Breast epithelium (tissue), 4 donors: ENCODE results near the gene AGAP1. TPM values are rescaled to one million over a fixed set of nuclear protein-coding genes. Genes with fewer than 3 reads are reported as not detected.

Source experiments
- DNase-seq, 2 donors: peaks; one replicate each; pipeline ENCODE4 v3.0.0-alpha.2; 2019; ENCODE audit warnings: low spot score in 2 of 2
- H3K27ac ChIP-seq, 2 donors: fragments of 200-600 bp; sonication (generic) in 1 of 2; one replicate each; pipeline ENCODE4 v1.5.1; 2016 to 2019; ENCODE audit warnings: mild to moderate bottlenecking in 1 of 2
- H3K27me3 ChIP-seq, 2 donors: fragments of 200-600 bp; sonication (generic) in 1 of 2; one replicate each; pipeline versions ENCODE4 v1.5.1 to v1.6.0; 2017 to 2019; ENCODE audit warnings: control low read depth in 1 of 2, mild to moderate bottlenecking in 1 of 2
- H3K36me3 ChIP-seq: fragments of 200-600 bp; one replicate; pipeline ENCODE4 v1.5.1; 2019
- H3K4me1 ChIP-seq, 2 donors: fragments of 200-600 bp; sonication (generic); one replicate each; pipeline ENCODE4 v1.5.1; 2016 to 2019; ENCODE audit warnings: control low read depth in 1 of 2
- H3K4me3 ChIP-seq, 3 donors: fragments of 200-600 bp; sonication (generic); 1 replicate in 2 of 3; 2 replicates in 1 of 3; pipeline ENCODE4 v1.5.1; 2016 to 2019; ENCODE audit warnings: mild to moderate bottlenecking in 3 of 3, moderate library complexity in 2 of 3
- H3K9me3 ChIP-seq, 2 donors: fragments of 200-600 bp; sonication (generic) in 1 of 2; one replicate each; pipeline ENCODE4 v1.5.1; 2016 to 2019; ENCODE audit warnings: control low read depth in 1 of 2
- POLR2A ChIP-seq: fragments of 450-650 bp; IDR thresholded peaks from one replicate; pipeline ENCODE4 v1.6.1; 2016; ENCODE audit warnings: antibody characterized with exemption, mild to moderate bottlenecking, moderate library complexity
- POLR2AphosphoS5 ChIP-seq, 3 donors: sonication (generic); formaldehyde crosslinking; IDR thresholded peaks; one replicate each; pipeline ENCODE4 v1.6.1; 2017; ENCODE audit warnings: antibody characterized with exemption in 3 of 3
- intact Hi-C: fragments of 100-400 bp; cut with DNase I; formaldehyde crosslinking; loops from one replicate; pipeline ENCODE4 v1.15.1; 2023; ENCODE audit warnings: low total_unique reads
- total RNA-seq, 3 donors: library from RNA; depleted of rRNA; stranded (reverse); fragments of >200 nt; gene quantifications; one replicate each; pipeline ENCODE4 v1.1.0, GENCODE V29; 2016
- TF ChIP-seq, protein P1 (sequence below), 3 donors: fragments of 450-650 bp; IDR thresholded peaks; one replicate each; pipeline ENCODE4 v1.5.1; 2016 to 2017; ENCODE audit warnings: antibody characterized with exemption in 3 of 3, mild to moderate bottlenecking in 3 of 3, moderate library complexity in 3 of 3

The AGAP1 gene
- total RNA-seq, 3 donors from 2014 or later, result 19.7 to 27.1 (median 25.9) TPM

DNA sequence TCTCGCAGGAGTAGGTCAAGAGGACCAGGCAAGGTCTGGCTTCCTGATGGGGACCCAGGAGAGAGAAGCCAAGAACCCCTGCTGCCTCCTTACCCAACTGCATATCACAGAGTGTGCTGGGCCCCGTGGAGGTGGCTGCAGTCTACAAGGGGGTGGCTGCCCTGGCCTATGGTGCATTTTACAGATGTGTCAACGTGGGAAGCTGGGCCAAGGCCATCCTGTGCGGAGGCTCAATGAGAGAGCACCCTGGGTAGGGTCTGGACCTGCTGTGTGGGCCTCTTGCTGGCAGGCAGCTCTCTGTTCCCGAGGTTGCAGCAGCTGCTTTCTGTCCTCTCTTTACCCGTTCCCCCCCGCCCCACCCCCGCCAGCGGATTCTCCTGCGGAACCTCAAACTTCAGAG is 612.9 kb downstream of the AGAP1 start:
- Histone ChIP-seq H3K36me3 (no peaks in the 10 kb centered on the region), H3K27ac (no peak overlapping the region), H3K27me3 (no peaks in the 10 kb centered on the region), H3K4me1 (no peaks in the 10 kb centered on the region), H3K9me3 (no peaks in the 10 kb centered on the region), H3K4me3 (no peak overlapping the region)
- no peak for TF ChIP-seq POLR2A
- TF ChIP-seq, protein P1, sequence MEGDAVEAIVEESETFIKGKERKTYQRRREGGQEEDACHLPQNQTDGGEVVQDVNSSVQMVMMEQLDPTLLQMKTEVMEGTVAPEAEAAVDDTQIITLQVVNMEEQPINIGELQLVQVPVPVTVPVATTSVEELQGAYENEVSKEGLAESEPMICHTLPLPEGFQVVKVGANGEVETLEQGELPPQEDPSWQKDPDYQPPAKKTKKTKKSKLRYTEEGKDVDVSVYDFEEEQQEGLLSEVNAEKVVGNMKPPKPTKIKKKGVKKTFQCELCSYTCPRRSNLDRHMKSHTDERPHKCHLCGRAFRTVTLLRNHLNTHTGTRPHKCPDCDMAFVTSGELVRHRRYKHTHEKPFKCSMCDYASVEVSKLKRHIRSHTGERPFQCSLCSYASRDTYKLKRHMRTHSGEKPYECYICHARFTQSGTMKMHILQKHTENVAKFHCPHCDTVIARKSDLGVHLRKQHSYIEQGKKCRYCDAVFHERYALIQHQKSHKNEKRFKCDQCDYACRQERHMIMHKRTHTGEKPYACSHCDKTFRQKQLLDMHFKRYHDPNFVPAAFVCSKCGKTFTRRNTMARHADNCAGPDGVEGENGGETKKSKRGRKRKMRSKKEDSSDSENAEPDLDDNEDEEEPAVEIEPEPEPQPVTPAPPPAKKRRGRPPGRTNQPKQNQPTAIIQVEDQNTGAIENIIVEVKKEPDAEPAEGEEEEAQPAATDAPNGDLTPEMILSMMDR (IDR thresholded peaks at IDR 0.05), result no peak
- no peak for TF ChIP-seq POLR2AphosphoS5 (IDR thresholded peaks at IDR 0.05)
- intact Hi-C loops, result no loop called here
- DNase-seq, result no peak

DNA sequence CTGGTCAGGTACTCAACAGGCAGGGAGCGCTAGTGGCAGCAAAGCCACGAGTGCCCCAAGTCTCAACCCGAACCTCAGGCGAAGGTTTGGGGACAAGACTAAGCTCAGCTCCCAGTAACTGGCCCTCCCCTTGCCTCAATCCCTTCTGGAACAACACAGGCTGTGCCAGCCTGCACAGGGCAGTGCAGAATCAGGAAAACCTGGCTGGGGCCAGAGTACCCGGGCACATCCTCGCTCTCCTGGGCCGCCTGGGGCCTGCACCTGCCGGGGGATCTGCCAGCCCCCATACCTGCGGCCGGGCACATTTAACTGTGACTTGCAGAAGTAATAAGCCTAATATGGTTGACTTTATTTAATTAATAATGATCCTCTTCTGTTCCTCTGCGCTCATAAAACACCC is 613.7 kb downstream of the AGAP1 start:
- H3K36me3 ChIP-seq, result no peaks in the 10 kb centered on the region
- intact Hi-C loops, result no loop called here
- no peaks in the 10 kb centered on the region for H3K4me1 ChIP-seq
- DNase-seq, result no peak
- no peak overlapping the region for H3K4me3 ChIP-seq
- no peak overlapping the region for H3K27ac ChIP-seq
- TF ChIP-seq POLR2AphosphoS5 (IDR thresholded peaks at IDR 0.05) (no peak), POLR2A (no peak)
- TF ChIP-seq, protein P1 (IDR thresholded peaks at IDR 0.05), result no peak
- no peaks in the 10 kb centered on the region for H3K9me3 ChIP-seq
- no peaks in the 10 kb centered on the region for H3K27me3 ChIP-seq

DNA sequence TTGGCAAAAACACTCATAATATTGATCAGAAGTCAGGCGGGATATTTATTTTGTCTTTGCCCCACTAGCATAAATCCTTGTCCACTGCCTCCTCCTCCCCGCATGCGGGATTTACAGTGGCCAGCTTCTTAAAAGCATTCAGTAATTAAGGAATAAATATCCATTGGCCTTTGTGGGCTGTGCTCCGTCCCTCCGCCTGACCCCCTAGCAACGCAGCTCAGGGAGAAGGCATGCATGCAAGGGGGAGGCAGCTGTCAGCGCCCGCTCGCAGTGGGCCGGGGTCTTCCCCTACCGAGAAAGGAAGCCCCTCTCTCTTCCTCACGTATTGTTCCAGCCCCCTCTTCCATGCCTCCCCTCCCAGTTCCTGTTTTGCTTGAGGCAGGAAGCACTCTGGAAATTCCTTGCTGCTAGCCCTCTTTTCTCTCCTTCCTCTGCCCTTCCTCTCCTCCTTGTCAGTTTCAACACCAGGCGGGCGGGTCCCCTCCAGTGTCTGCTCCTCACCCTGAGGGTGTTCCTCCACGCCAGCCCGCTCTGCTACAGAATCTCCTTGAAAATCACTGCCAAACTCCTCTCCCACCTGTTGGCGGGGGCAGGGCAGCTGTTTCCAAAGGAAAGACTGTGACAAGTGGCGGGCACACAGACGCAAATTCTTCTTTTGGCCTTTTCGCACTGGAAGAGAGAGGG is 614.2 kb downstream of the AGAP1 start:
- TF ChIP-seq, protein P1 (IDR thresholded peaks at IDR 0.05), result no peak
- TF ChIP-seq POLR2AphosphoS5 (IDR thresholded peaks at IDR 0.05) (no peak), POLR2A (no peak)
- no peak overlapping the region for H3K27ac ChIP-seq
- H3K36me3 ChIP-seq, result no peaks in the 10 kb centered on the region
- intact Hi-C loops, result no loop called here
- no peaks in the 10 kb centered on the region for H3K4me1 ChIP-seq
- H3K27me3 ChIP-seq, result no peaks in the 10 kb centered on the region
- no peaks in the 10 kb centered on the region for H3K9me3 ChIP-seq
- DNase-seq, result no peak
- H3K4me3 ChIP-seq, result no peak overlapping the region

DNA sequence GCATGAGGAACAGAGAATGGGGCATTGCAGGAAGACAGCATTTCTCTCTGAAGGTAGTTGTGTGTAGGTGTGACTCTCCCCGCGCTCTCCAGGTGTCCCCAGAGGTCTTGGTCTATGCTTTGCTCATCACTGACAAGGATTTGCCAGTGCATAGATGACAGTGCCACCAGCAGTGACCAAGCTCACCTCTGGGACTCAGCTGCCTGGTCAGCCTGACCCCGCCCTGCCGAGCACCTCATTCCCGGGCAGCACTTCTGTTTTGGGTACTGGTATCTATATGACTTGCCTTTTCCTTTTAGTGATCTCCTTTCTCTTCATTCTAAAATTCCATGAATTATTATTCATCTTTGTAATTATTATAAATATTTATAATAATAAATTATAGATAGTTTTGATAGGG is 615.2 kb downstream of the AGAP1 start:
- Histone ChIP-seq H3K4me1 (no peaks in the 10 kb centered on the region), H3K4me3 (no peak overlapping the region), H3K27me3 (no peaks in the 10 kb centered on the region), H3K36me3 (no peaks in the 10 kb centered on the region), H3K27ac (no peak overlapping the region), H3K9me3 (no peaks in the 10 kb centered on the region)
- no peak for DNase-seq
- intact Hi-C loops, result no loop called here
- TF ChIP-seq POLR2AphosphoS5 (IDR thresholded peaks at IDR 0.05) (no peak), POLR2A (no peak)
- TF ChIP-seq, protein P1 (IDR thresholded peaks at IDR 0.05), result no peak

DNA sequence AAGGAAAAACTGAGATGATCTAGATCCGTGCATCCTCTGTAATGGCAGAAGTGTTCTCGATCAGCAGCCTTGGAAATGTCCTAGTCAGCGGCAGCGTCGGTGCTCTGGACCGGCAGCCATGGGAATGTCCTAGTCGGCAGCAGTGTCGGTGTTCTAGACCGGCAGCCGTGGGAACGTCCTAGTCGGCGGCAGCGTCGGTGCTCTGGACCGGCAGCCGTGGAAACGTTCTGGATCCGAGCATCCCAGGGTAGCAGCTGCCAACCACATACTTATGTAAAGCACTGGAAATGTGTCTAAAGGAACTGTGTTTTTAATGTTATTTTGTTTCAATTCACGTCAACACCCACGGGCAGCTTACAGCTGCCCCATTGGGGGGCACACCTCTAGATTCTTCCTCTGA is 615.6 kb downstream of the AGAP1 start:
- Histone ChIP-seq H3K36me3 (no peaks in the 10 kb centered on the region), H3K4me3 (no peak overlapping the region), H3K27ac (no peak overlapping the region), H3K4me1 (no peaks in the 10 kb centered on the region), H3K9me3 (no peaks in the 10 kb centered on the region), H3K27me3 (no peaks in the 10 kb centered on the region)
- intact Hi-C loops, result no loop called here
- DNase-seq, result no peak
- TF ChIP-seq, protein P1 (IDR thresholded peaks at IDR 0.05), result no peak
